ENCODE data around the gene BEST1.

DNA sequence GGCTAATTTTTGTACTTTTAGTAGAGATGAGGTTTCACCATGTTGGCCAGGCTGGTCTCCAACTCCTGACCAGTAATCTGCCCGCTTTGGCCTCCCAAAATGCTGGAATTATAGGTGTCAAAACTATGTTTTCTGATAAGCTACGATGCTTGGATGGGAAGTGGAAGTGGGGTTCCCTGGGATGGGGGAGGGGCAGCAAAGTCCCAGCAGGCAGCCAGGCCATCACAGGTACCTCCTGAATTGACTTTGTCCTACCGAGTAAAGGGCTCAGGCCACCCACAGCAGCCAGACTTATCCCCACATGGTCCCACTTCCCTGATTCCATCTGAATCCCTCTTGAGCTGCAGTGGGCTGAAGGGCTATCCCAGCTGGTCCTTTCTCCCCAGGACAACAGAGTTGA is 10.4 kb downstream of the BEST1 start:
- TF ChIP-seq POLR2AphosphoS5 (IDR thresholded peaks at IDR 0.05) (no peak), POLR2A (IDR thresholded peaks at IDR 0.05) (no peak)
- TF ChIP-seq, protein P1, sequence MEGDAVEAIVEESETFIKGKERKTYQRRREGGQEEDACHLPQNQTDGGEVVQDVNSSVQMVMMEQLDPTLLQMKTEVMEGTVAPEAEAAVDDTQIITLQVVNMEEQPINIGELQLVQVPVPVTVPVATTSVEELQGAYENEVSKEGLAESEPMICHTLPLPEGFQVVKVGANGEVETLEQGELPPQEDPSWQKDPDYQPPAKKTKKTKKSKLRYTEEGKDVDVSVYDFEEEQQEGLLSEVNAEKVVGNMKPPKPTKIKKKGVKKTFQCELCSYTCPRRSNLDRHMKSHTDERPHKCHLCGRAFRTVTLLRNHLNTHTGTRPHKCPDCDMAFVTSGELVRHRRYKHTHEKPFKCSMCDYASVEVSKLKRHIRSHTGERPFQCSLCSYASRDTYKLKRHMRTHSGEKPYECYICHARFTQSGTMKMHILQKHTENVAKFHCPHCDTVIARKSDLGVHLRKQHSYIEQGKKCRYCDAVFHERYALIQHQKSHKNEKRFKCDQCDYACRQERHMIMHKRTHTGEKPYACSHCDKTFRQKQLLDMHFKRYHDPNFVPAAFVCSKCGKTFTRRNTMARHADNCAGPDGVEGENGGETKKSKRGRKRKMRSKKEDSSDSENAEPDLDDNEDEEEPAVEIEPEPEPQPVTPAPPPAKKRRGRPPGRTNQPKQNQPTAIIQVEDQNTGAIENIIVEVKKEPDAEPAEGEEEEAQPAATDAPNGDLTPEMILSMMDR (IDR thresholded peaks at IDR 0.05), result no peak
